AG04449 (cell line): ENCODE data around the gene CECR2.

Experiments
- CTCF ChIA-PET: fragments of 350-600 bp; formaldehyde crosslinking; extraction: SDS; loops from one replicate; lab custom pipeline; 2021; ENCODE audit warnings: antibody characterized with exemption; lab: Yijun Ruan, JAX
- POLR2A ChIA-PET: fragments of 400-600, 350-600 bp; formaldehyde crosslinking; extraction: SDS; loops from one replicate; lab custom pipeline; 2020; ENCODE audit warnings: antibody characterized with exemption, inconsistent platforms; lab: Yijun Ruan, JAX
- DNase-seq: peaks from one replicate; pipeline ENCODE4 v3.0.0-alpha.2; 2010; ENCODE audit warnings: low read depth, low spot score
- H3K4me3 ChIP-seq: 2 replicates; pipeline ENCODE4 v1.5.1; 2011; ENCODE audit warnings: low read depth, mild to moderate bottlenecking, control low read depth, low read length
- TF ChIP-seq, protein P1 (sequence below): IDR thresholded peaks from one replicate; pipeline ENCODE4 v1.5.1; 2011; ENCODE audit warnings: mild to moderate bottlenecking, moderate library complexity, low read length, control low read depth, inconsistent platforms; ENCODE audit not compliant: insufficient read depth; ENCODE audit errors: missing control alignments

CECR2 gene

DNA sequence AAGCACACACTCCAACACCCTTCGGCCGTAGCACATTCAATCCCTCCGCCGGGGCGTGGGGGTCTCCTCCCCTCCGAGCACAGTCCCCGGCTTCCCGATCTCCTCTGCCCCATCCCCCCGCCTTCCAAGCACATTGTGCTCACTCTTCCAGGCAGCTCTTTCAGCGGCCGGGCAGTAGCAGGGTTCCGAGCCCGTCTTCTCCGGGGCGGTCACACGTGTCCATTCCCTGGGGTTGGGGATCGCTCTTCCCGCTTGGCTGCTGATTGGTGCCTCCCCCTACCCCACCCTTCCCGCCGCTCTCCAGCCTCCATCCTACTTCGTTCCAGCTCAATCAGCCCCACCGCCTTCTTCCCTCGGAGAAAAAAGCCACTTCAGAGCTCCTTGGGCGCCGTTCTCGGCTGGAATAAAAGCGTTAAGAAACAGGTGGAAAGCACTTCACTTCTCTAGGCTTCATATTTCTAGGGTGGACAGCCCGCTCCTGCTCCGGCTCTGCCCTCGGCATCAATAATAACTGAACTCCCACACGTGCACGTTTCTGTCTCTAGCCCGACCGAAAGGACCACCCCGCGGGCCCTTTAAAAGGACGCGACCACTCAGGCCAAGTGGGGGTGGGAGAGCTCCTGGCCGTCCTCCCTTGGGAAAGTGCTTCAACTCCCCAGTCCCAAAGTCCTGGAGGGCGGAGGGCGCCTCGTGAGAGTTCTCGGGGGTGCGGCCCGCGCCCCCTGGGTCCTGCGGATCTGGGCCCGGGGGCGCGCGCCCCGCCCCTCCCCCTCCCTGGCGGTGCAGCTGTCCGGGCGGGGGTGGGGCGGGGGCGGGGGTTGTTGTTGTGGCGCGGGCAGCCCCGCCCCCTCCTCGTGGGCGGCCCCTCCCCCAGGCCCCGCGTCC is 464 bp upstream of the CECR2 start:
- no peak for DNase-seq
- TF ChIP-seq, protein P1, sequence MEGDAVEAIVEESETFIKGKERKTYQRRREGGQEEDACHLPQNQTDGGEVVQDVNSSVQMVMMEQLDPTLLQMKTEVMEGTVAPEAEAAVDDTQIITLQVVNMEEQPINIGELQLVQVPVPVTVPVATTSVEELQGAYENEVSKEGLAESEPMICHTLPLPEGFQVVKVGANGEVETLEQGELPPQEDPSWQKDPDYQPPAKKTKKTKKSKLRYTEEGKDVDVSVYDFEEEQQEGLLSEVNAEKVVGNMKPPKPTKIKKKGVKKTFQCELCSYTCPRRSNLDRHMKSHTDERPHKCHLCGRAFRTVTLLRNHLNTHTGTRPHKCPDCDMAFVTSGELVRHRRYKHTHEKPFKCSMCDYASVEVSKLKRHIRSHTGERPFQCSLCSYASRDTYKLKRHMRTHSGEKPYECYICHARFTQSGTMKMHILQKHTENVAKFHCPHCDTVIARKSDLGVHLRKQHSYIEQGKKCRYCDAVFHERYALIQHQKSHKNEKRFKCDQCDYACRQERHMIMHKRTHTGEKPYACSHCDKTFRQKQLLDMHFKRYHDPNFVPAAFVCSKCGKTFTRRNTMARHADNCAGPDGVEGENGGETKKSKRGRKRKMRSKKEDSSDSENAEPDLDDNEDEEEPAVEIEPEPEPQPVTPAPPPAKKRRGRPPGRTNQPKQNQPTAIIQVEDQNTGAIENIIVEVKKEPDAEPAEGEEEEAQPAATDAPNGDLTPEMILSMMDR = no peak
- ChIA-PET CTCF (no interaction called here), POLR2A (no interaction called here)
- no peak overlapping the region for H3K4me3 ChIP-seq

- TF ChIP-seq, protein P1 = no peak
- DNase-seq = no peak
- POLR2A ChIA-PET = no interaction called here
- CTCF ChIA-PET = no interaction called here
- H3K4me3 ChIP-seq = no peak overlapping the region
These were observed 936 bp downstream of the CECR2 start for GRCh38 chr22:17370026-17370765.

DNA sequence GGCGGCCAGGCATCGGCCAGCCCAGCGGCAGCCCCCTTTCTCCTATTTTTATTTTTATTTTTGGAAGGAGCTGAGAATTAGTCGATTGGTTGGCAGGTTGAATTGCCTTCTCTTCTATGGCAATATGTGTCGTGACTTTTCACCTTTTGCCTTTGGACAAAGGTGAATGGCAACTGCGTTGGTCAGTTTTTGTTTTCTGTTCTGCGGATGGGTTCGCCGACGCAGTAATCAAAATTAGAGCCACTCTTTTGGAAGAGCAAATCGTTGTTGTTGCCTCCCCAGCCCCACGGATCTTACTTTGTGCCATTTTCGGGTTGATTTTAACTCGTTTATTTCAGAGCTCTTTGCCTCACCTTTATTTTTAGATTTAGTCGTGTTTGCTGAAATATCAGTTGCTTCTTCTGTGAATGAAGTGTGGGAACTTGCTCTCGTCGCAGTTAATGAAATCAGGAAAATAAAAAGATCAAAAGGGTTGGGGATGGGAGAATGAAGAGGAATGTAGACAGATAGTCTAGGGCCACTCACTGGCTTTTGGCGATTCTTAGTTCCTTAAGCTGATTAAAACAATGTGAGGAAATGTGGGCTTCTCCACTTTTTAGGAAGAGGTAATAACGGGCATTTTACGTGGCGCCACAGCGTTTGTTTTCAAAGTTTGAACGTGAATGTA is 1.6 kb downstream of the CECR2 start:
- POLR2A ChIA-PET = no interaction called here
- CTCF ChIA-PET = no interaction called here
- no peak for DNase-seq
- H3K4me3 ChIP-seq = no peak overlapping the region
- TF ChIP-seq, protein P1 = no peak

GRCh38 chr22:17371448-17371847 is 2.2 kb downstream of the CECR2 start:
- TF ChIP-seq, protein P1 = no peak
- no peak for DNase-seq
- POLR2A ChIA-PET = no interaction called here
- CTCF ChIA-PET = no interaction called here
- H3K4me3 ChIP-seq = no peak overlapping the region

- CTCF ChIA-PET = no interaction called here
- H3K4me3 ChIP-seq = no peak overlapping the region
- TF ChIP-seq, protein P1 = no peak
- POLR2A ChIA-PET = no interaction called here
- no peak for DNase-seq
These were observed 4.6 kb downstream of the CECR2 start for GRCh38 chr22:17373855-17374254.

DNA sequence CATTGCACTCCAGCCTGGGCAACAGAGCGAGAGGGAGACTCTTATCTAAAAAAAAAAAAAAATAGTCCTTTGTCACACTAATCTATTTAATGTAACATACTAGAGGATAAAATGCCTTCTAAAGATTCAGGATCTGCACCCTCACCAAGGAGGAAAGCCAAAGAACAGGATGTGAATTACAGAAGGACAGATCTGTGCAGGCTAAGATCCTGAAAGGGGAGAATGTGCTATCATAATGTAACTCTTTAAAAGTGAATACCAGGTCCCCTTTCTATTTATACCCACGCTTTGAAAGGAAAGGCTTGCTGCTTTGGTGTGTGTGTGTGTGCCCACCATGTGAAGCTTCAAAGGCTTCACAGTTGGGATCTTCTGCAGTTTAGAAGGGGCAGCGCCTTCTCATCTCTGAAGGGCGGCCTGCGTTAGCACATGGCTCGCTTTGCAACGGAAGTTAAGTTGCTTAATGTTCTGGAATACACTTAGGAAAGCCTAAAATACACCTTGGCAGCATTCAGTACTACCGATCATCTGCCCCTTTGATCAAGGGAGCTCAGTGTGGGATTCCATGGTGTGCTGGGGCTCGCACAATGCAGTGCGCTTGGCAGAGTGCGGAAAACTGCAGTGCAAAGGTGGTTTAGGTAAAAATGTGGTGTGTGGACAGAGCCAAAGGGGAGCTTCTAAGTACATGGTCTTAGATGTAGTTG is 6.8 kb downstream of the CECR2 start:
- POLR2A ChIA-PET = no interaction called here
- DNase-seq = no peak
- H3K4me3 ChIP-seq = no peak overlapping the region
- TF ChIP-seq, protein P1 = no peak
- CTCF ChIA-PET = no interaction called here
